ENCODE data around the gene IVD. TPM values are rescaled to one million over a fixed set of nuclear protein-coding genes. Genes with fewer than 3 reads are reported as not detected.
A peak's percentile ranks its signal among the peaks of the same experiment; 100 is the strongest.

Gene IVD
- total RNA-seq, 4 donors from 2014 or later = 38.8 to 50.7 (median 44.7) TPM

DNA sequence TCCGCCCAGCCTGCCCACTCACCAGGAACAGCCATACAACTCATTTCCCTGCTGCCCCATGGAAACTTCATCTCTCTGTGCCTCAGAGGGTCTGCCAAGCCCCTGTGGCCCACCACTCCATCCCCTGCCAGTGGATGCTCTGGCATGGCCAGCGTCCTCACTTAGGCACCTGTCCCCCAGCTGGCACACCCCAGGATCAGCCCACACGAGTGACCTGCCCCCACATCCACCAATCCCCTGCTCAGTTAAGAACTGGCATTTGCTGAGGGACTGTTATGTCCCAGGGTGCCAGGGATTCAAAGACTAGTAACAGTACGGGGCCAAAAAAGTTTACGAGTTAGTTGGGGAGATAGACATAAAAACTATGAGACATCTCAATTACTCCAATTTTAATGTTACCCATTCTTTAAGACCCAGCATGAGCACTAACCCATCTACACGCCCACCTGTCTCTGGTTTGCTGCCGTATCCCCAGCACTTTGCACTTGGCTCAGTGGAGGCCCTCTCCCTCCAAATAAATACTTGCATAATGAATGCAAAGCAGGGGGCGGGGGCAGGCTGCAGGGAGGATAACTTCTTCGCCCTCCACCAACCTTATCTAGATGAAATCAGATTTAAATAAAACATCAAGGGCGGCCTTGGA, 23.6 kb downstream of the IVD start:
- Histone ChIP-seq H3K27ac (replicated peaks in 1 of 4) (no peak overlapping the region), H3K4me3 (no peak overlapping the region), H3K27me3 (no peaks in the 10 kb centered on the region), H3K4me1 (no peaks in the 10 kb centered on the region), H3K36me3 (peaks cover 0 to 11% (median 0%) of the 10 kb centered on the region in 4 donors), H3K9me3 (no peaks in the 10 kb centered on the region)
- no peak for TF ChIP-seq CTCF (IDR thresholded peaks at IDR 0.05)
- no peak for TF ChIP-seq POLR2A (IDR thresholded peaks at IDR 0.05; ENCODE audit: low read depth)
- no peak for TF ChIP-seq EP300 (IDR thresholded peaks at IDR 0.05)
- TF ChIP-seq POLR2AphosphoS5 (IDR thresholded peaks at IDR 0.05) = no peak
- WGBS = 83% methylated on average over 10 of the region's 10 CpGs
- DNase-seq (ENCODE audit: extremely low spot score) = no peak
- intact Hi-C loops (cut with DNase I) = loop anchor here (10.0 kb wide), 1 partner anchor 204 kb away; no protein-coding TSS in a partner anchor

DNA sequence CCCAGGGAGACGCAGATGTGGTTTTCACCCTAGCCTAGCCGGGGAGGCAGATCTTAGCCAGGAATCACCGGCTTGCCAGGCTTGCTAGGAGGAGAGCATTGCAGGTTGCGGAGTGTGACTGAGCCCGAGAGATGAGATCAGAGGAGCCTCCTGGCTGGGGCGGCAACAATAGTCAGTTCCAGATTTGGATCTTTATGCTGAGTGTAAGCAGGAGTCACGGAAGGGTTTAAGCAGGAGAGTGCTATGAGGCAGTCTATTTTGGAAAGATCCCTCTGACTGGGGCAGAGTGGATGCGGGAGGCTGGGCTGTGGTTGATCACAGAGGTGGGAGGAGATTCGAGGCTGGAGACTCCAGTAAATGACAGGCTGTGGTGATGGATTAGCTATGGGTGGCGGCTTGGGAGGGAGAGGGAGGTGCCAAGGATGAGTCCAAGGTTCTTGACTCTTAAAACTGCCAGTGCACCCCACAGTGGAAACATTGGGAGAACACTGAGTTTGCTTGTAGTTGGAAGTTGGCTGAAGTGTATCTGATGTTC, 24.7 kb downstream of the IVD start:
- no peaks in the 10 kb centered on the region for H3K27me3 ChIP-seq
- H3K4me1 ChIP-seq = peaks cover 0 to under 1% (median under 1%) of the 10 kb centered on the region in 4 donors
- H3K27ac ChIP-seq (replicated peaks in 1 of 4) = no peak overlapping the region
- no peak overlapping the region for H3K4me3 ChIP-seq
- intact Hi-C loops (cut with DNase I) = no loop called here
- no peak for DNase-seq (ENCODE audit: extremely low spot score)
- H3K9me3 ChIP-seq = no peaks in the 10 kb centered on the region
- peaks cover 0 to 8% (median 0%) of the 10 kb centered on the region in 4 donors for H3K36me3 ChIP-seq
- TF ChIP-seq EP300 (IDR thresholded peaks at IDR 0.05) (no peak), POLR2AphosphoS5 (IDR thresholded peaks at IDR 0.05) (no peak), CTCF (IDR thresholded peaks at IDR 0.05) (no peak), POLR2A (IDR thresholded peaks at IDR 0.05; ENCODE audit: low read depth) (no peak)
- WGBS = 46% methylated on average over 10 of the region's 10 CpGs

DNA sequence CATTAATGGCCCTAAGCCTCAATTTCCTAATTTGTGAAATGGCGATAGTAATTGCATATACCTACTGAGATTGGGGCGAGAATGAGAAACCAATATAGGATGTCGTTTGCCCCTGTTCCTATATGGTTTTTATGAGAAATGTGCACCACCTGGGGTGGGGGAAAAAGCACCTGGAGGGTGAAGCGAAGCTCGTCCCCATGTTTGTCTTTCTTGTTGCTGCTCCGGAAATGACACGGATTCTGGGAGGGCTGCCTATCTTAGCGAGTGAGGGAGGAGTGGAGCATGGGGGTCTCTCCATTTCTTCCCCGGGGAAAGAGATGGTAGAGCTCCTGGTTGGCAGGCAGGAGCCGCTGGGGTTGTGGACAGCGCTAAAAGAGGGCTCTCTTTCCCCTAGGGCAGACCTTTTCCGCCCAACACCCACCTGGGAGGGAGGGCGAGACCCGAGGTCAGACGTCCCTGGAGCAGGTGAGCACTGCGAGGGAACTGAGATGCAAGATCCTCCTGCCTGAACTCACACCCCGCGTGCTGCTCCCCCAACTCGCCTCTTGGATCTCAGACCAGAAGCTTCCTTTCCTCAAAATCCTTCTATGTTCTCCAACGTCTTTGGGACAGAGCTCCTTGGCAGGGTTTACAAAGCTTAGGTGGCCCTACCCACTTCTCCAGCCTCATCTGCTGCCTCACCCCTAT, 29.6 kb downstream of the IVD start:
- no peak for DNase-seq (ENCODE audit: extremely low spot score)
- intact Hi-C loops (cut with DNase I) = no loop called here
- no peak for TF ChIP-seq POLR2AphosphoS5 (IDR thresholded peaks at IDR 0.05)
- TF ChIP-seq POLR2A (IDR thresholded peaks at IDR 0.05; ENCODE audit: low read depth) = no peak
- TF ChIP-seq CTCF (IDR thresholded peaks at IDR 0.05) = no peak
- TF ChIP-seq EP300 (IDR thresholded peaks at IDR 0.05) = no peak
- H3K4me3 ChIP-seq = peak overlapping the region in 1 of 4 donors; percentile 60
- no peaks in the 10 kb centered on the region for H3K9me3 ChIP-seq
- H3K27ac ChIP-seq (replicated peaks in 1 of 4) = no peak overlapping the region
- H3K36me3 ChIP-seq = no peaks in the 10 kb centered on the region
- H3K27me3 ChIP-seq = peaks cover 0 to 34% (median 15%) of the 10 kb centered on the region in 4 donors
- WGBS = 66% methylated on average over 20 of the region's 20 CpGs
- H3K4me1 ChIP-seq = peaks cover 30 to 37% (median 33%) of the 10 kb centered on the region in 4 donors

- peak overlapping the region; percentile 47 to 60 (median 51) for H3K4me3 ChIP-seq
- no peaks in the 10 kb centered on the region for H3K9me3 ChIP-seq
- no peak for DNase-seq (ENCODE audit: extremely low spot score)
- peaks cover 35 to 41% (median 36%) of the 10 kb centered on the region in 4 donors for H3K4me1 ChIP-seq
- TF ChIP-seq EP300 (IDR thresholded peaks at IDR 0.05) (no peak), CTCF (IDR thresholded peaks at IDR 0.05) (no peak), POLR2AphosphoS5 (IDR thresholded peaks at IDR 0.05) (no peak), POLR2A (IDR thresholded peaks at IDR 0.05; ENCODE audit: low read depth) (no peak)
- intact Hi-C loops (cut with DNase I) = no loop called here
- WGBS = 19% methylated on average over 8 of the region's 15 CpGs
- no peaks in the 10 kb centered on the region for H3K36me3 ChIP-seq
- H3K27me3 ChIP-seq = peaks cover 0 to 34% (median 15%) of the 10 kb centered on the region in 4 donors
- H3K27ac ChIP-seq (replicated peaks in 1 of 4) = no peak overlapping the region
These were observed 30.1 kb downstream of the IVD start for GRCh38 chr15:40435710-40436089.

Measured in esophagus muscularis mucosa (tissue), 4 donors.